ENCODE measurements around the gene STX16.

DNA sequence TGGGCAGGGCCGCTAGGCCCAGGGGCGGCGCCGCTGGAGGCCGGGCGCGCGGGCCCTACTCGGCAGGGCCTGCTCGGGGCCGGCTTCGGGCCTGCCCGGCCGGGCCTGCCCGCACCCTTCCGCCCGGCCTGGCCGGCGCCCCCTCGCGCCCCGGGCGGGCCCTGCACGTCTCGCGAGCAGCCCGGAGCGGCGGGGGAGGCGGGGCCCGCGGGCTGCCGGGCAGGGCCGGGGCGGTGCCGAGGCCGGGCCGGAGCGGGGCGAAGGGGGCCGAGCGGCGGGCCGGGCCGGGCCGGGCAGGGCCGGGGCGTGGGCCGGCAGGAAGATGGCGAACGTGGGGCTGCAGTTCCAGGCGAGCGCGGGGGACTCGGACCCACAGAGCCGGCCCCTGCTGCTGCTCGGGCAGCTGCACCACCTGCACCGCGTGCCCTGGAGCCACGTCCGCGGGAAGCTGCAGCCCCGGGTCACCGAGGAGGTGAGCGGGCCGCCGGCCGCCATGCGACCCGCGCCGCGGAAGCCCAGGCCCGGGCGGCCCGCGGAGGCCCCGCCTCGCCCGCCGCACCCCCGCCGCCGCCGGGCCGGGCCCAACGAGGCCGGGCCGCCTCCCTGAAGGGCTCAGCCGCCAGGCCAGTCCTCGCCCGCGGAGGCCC is 41.6 kb downstream of the STX16 start, which contains the start of gene NPEPL1:
- TF ChIP-seq FOXP2 (optimal IDR thresholded peaks at IDR 0.05; ENCODE audit: borderline replicate concordance, extremely low read depth, extremely low read length, insufficient read depth) (no peak), POLR2AphosphoS5 (IDR thresholded peaks at IDR 0.05; ENCODE audit: low read depth, low read length) (no peak), REST (IDR thresholded peaks at IDR 0.05; ENCODE audit: insufficient read depth in 1 of 2, low read depth in 2 of 2, low read length in 2 of 2) (no peak), SIN3A (IDR thresholded peaks at IDR 0.05; ENCODE audit: borderline replicate concordance, insufficient read depth, low read length) (no peak), TAF1 (IDR thresholded peaks at IDR 0.05; ENCODE audit: borderline replicate concordance, insufficient read depth, low read length) (no peak)

All from PFSK-1 (cell line).